GM06990 (cell line): ENCODE results near the gene FZD10.

Source experiments
- DNase-seq: peaks from one replicate; pipeline ENCODE4 v3.0.0-alpha.2; 2011; ENCODE audit not compliant: insufficient read length; ENCODE audit errors: extremely low read depth
- H3K27me3 ChIP-seq: replicated peaks from 2 replicates; pipeline ENCODE4 v1.6.0; 2011; ENCODE audit warnings: low read length; ENCODE audit not compliant: control insufficient read depth, insufficient read depth
- H3K36me3 ChIP-seq: 2 replicates; pipeline ENCODE4 v1.5.1; 2011; ENCODE audit warnings: low read length; ENCODE audit not compliant: control insufficient read depth, insufficient read depth
- H3K4me3 ChIP-seq: replicated peaks from 2 replicates; pipeline ENCODE4 v1.5.1; 2011; ENCODE audit warnings: low read depth, mild to moderate bottlenecking, control low read depth, low read length
- TF ChIP-seq, protein P1 (sequence below): IDR thresholded peaks from 2 replicates; pipeline ENCODE4 v1.5.1; 2011; ENCODE audit warnings: low read length, control low read depth, mild to moderate bottlenecking, inconsistent platforms; ENCODE audit not compliant: insufficient read depth, poor library complexity, severe bottlenecking

FZD10 gene

DNA sequence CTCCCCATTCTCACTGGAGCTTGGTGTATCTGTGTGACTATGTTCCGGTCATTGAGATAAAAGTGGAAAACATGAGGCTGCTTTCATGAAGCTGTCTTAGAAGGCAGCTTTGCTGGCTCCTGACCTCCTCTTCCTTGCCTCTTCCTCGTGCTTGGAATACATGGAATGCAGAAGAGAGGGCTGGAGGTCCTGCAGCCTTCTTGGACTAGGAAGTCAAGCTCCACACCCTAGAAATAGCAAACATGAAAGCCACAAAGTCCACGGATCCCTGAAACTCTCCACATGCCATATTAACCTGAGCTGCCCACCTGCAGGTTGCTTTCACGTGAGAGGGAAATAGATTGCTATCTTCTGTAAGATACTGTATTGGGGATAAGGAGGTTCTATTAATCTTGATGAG, 51.0 kb downstream of the FZD10 start:
- Histone ChIP-seq H3K27me3 (no peaks in the 10 kb centered on the region), H3K36me3 (no peaks in the 10 kb centered on the region), H3K4me3 (no peak overlapping the region)
- no peak for DNase-seq
- TF ChIP-seq, protein P1, sequence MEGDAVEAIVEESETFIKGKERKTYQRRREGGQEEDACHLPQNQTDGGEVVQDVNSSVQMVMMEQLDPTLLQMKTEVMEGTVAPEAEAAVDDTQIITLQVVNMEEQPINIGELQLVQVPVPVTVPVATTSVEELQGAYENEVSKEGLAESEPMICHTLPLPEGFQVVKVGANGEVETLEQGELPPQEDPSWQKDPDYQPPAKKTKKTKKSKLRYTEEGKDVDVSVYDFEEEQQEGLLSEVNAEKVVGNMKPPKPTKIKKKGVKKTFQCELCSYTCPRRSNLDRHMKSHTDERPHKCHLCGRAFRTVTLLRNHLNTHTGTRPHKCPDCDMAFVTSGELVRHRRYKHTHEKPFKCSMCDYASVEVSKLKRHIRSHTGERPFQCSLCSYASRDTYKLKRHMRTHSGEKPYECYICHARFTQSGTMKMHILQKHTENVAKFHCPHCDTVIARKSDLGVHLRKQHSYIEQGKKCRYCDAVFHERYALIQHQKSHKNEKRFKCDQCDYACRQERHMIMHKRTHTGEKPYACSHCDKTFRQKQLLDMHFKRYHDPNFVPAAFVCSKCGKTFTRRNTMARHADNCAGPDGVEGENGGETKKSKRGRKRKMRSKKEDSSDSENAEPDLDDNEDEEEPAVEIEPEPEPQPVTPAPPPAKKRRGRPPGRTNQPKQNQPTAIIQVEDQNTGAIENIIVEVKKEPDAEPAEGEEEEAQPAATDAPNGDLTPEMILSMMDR = no peak

DNA sequence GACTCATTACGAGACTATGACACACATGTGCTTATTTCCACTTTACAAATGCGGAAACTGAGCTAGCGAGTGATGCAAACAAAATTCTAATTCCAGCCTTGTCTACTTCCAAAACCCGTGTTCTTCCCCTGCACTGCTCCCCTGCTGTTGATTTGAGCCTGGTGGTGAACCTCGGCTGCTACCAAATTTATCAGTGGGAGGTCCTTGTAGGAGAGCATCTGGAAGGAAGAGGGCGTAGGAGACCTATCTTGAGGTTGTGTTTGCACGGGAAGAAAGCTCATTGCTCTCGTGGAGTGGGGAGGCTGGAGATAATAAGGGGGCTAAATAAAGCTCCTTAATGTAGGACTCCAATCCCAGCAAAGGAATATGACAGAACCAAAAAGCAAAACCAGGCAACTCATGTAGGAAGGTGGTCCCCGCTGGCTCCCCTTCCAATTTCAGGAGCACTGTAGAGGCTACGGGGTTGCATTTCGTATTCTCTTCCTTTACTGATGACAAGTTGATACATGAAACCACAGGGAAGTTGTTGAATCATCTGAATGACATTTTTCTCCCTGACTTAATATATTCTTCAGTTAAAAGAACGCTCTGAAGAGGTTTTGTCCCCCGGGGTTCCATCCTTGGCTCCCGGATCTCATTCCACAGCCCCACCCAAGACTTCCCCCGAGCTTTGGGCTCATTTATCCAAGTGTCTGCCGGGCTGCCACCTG, 52.6 kb downstream of the FZD10 start:
- no peak for DNase-seq
- H3K36me3 ChIP-seq = no peaks in the 10 kb centered on the region
- no peaks in the 10 kb centered on the region for H3K27me3 ChIP-seq
- TF ChIP-seq, protein P1 = no peak
- no peak overlapping the region for H3K4me3 ChIP-seq
